ENCODE measurements around the gene ARHGAP32.

The ARHGAP32 gene

DNA sequence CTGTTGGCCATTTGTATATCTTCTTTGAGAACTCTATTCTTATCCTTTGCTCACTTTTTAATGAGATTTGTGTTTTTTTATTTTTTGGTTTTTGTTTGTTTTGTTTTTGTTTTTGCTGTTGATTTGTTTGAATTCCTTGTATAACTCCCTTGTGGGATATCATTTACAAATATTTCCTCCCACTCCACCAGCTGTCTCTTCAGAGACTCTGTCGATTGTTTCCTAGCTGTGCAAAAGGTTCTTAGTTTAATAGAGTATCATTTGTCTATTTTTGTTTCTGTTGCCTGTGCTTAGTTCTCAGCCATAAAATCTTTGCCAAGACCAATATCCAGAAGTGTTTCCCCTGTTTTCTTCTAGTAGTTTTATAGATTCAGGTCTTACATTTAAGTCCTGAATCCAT lies 82.4 kb downstream of the ARHGAP32 start:
- no peak for DNase-seq (ENCODE audit: low read depth)

DNA sequence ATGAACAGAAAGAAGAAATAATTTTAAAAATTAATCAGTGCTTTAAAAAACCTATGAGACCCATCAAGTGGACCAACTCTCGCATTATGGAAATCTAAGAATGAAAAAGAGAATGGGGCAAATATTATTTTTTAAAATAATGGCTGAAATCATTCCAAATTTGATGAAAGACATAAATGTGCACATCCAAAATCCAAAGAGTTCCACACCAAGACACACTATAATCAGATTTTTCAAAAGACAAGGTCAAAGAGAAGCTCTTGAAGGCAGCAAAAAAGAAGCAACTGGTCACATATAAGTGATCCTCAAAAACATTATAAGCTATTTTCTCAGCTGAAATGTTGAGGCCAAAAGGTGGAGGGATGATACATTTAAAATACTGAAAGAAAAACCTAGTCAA lies 85.3 kb downstream of the ARHGAP32 start:
- DNase-seq (ENCODE audit: low read depth): no peak

DNA sequence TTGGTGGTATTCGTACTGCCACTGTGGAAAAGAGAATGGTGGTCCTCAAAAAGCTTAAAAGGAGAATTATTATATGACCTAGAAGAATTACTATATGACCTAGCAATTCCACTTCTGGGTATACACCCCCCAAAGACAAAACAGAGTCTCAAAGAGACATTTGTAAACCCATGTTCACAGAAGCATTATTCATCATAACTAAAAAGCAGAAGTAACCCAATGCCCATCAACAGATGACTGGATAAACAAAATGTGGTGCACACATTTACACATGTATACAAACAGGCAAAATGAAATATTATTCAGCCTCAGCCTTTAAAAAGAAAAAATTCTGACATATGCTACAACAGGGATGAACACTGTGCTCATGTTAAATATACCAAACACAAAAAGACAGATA lies 89.4 kb downstream of the ARHGAP32 start:
- DNase-seq (ENCODE audit: low read depth): no peak

DNA sequence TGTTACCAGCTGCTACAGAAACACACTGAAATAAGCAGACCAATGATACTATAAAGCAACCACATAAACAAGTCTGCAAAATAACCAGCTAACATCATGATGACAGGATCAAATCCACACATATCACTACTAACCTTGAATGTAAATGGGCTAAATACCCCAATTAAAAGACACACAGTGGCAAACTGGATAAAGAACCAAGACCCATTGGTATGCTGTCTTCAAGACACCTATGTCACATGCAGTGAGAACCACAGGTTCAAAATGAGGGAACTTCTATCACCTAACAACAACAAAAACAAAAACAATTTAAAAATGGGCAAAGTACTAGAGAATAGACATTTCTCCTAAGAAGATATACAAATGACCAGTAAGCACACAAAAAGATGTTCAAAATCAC lies 89.9 kb downstream of the ARHGAP32 start:
- DNase-seq (ENCODE audit: low read depth): no peak

DNA sequence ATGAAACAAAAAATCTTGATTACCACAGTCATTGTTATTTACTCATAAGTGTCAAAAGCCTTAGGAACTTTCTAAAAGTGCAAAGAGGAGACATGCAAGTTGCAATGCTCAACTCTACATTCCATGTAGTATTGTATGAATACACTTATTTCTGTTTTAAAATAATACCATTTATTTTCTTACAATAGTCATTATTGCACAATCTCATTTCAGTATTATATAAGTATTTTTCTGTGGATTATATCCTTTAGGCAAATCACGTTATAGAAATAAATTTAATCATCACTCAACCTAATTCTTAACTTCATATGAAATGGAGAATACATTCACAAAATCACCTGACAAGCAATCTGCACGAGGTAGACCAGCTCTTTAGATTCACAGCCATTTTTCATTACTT lies 98.8 kb downstream of the ARHGAP32 start:
- no peak for DNase-seq (ENCODE audit: low read depth)

DNA sequence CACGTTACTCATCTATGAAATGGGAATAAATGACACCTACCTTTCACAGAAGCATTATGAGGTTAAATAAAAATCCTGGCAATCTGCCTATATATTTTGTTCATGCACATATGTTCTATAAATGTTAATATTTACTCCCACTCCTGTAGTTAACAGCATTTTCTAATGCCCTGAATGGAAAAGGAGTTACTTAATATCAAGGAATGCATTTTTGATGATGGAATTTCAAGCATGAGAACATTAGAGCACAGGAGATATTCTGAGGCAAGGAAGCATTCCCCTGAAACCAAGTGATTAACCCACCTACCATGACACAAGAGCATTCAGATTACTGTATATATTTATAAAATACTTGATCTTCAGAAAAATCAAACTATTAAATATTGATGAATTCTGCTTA lies 102.1 kb downstream of the ARHGAP32 start:
- peak; percentile 3 for DNase-seq (ENCODE audit: low read depth)

DNA sequence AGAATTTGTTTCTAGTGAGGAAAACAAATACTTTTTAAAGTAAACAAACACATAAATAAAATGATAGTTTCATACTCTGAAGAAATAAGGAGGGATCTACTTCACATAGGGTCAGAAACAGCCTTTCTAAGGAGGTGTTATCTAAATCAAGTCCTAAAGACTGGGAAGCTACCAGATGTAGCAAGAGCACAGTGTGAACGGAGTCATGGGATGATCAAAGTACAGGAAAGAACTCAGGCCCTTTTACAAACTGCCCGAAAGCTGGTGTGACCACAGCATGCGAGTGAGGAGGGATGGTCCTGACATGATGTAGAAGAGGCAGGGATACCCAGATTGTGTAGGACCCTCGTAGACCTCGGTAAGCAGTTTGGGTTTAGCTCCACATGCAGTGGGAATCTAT lies 102.8 kb downstream of the ARHGAP32 start:
- DNase-seq (ENCODE audit: low read depth): no peak

DNA sequence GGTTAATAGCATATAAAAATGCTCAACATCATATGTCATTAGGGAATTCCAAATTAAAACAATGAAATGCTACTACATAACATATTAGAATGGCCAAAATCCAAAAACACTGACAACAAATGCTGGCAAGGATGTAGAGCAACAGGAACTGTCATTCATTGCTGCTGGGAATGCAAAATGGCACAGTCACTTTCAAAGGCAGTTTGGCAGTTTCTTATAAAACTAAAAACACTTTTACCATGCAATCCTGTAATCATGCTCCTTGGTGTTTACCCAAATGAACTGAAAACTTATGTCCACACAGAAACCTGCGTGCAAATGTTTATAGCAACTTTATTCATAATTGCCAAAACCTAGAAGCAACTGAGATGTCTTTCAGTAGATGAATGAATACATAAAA lies 105.1 kb downstream of the ARHGAP32 start:
- DNase-seq (ENCODE audit: low read depth): no peak

DNA sequence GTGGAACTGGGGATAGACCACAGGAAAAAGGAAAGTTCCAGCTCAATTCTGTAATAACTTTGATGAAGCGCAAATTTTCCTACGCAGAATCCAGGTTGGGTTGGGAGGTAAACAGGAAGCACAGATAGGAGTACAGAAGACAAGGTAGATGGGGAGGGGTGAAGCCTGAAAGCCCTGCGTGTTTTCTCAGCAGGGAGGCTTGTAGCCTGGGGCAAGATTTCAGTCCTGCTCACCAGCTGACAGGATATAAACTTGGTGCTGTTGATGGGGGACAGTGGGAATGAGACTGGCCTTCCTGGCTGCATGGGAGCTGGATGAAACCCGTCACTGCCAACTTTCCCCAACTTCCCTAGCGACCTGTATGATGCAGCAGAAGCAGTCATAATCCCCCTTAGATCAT lies 114.9 kb downstream of the ARHGAP32 start:
- no peak for DNase-seq (ENCODE audit: low read depth)

DNA sequence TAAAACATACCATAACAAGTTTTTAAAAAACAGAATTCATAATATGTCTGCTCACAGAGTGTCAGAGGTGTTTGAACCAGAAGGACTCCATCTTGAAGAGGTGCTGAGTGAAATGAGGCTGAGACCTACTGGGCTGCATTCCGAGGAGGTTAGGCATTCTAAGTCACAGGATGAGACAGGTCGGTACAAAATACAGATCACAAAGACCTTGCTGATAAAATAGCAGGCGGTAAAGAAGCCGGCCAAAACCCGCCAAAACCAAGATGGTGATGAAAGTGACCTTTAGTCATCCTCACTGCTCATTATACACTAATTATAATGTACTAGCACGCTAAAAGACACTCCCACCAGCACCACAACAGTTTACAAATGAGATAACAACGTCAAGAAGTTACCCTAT lies 116.4 kb downstream of the ARHGAP32 start:
- no peak for DNase-seq (ENCODE audit: low read depth)

DNA sequence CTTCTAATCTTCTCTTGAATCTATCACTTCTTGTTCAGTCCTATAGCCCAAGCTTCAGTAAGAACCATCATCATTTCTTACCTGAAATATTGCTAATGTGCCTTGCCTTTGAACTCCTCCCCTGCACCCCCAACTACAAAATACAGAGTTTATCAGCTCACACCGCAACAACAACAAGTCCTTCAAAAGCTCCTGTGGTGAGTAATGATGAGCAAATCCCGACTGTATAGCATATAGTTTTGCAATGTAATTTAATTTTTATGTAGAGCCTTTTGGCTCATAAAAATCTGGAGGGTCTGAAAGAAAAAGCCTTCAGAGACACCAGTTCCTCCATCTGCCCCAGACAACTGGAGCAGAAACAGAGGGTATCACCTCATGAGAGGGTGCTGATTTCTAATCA lies 124.7 kb downstream of the ARHGAP32 start:
- no peak for DNase-seq (ENCODE audit: low read depth)

DNA sequence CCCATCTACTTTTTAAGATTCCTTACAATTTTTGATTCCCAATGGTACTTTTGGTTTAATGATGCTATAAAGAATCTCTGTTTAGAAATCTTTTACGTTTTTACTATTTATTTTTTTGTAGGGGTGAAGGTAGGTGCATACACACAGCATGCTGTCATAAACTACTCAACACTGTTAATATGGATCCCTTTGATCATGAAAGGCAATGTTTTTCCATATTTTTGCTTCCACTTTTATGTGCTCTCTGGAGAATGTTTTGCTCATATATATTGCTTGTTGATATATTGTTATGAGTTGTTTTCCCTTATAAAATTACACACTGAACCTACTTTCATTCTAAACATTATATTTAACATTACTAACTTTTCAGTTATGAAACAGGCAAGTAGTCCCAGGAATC lies 125.9 kb downstream of the ARHGAP32 start:
- DNase-seq (ENCODE audit: low read depth): no peak

DNA sequence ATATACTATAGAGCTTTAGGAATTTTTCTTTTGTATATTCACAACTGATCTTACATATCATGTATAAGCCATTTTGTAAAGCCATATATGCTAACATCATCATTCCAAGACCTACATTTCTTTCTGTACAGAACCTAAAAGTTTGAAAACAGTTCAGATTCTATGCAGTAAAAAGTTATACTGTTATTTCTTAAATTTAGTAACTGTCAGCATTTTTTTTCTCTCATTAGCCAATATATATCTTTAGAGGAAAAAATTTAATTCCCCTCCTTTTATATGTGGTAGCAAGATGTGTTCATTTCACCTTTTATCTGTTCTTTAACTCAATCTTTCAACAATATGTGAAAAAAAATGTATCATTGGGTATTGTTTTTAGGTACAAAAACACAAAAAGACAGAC lies 129.0 kb downstream of the ARHGAP32 start:
- no peak for DNase-seq (ENCODE audit: low read depth)

DNA sequence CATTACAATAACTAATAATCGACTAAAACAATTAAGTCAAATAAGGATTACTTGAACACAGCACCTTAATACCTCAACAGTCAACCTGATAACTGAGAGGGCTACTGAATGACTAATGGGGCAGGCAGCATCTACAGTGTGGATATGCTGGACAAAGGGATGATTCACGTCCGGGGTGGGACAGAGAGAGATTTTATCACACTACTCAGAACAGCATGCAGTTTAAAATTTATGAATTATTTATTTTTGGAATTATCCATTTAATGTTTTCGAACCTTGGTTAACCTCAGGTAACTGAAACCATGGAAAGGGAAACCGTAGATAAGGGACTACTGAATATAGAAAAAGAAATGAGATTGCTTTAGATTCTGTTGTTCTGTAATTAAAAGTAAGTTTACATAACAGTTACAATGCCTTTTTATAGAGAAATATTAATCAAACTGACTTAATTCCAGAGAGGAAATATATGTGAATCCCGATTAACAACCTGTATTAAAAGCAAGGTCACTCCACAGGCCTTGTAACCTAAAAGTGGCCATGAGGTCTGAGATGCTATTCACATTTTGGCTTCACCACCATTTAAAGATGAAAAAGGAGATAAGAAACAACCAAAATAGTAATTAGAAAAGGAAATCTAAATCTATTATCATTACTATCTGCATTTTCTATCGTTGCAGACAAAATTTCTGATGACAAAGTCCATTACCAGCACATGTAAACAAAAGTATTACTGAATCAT lies 130.5 kb downstream of the ARHGAP32 start:
- DNase-seq (ENCODE audit: low read depth): no peak

DNA sequence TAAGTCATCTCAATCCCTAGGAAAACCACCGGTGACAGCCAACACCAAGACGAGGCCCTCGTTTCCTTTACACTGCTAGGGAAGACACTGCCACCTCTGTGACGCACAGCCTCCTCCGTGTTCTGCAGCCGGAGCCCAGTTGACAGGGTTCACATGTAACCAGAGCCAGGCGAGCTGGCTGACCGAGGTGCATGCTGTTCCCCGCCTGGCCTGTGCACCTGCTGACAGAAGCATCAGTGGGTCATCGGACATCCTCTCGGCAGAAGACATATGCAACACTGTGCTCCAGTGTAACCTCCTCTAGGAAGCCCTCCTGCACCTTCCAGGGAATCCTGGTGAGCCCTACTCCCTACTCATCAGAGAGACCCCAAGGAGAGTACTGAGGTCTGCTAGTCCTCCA lies 135.2 kb downstream of the ARHGAP32 start:
- DNase-seq (ENCODE audit: low read depth): no peak

DNA sequence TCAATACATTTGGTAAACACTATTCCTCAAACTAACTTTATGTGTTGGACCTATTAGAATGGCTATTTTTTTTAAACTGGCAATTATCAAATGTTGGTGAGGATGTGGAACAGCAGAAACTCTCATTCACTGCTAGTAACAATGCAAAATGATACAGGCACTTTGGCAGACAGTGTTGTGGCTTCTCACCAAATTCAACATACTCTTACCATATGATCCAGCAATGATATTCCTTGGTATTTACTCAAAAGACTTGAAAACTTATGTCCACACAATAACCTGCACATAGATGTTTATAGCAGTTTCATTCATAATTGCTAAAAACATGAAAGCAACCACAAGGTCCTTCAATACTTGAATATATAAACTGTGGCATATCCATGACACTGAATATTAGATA lies 136.9 kb downstream of the ARHGAP32 start:
- no peak for DNase-seq (ENCODE audit: low read depth)

DNA sequence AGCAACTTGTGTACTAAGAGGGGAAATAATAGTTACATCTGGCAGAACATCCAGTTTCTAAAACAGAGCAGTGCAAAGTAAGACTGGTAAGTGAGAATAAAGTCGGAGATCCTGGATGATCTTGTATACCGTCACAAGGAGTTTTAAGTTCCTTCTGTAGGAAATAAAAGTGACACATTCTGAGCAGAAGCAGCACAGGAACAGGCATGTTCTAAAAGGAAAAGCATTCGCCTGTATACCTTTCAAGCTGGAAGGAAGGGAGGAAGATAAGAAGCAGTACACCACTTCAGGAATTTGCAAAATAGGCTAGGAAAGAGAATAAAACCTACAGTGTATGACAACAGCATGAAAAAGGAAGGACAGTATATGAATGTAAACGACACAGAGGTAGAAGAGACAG lies 143.2 kb downstream of the ARHGAP32 start:
- DNase-seq (ENCODE audit: low read depth): no peak

DNA sequence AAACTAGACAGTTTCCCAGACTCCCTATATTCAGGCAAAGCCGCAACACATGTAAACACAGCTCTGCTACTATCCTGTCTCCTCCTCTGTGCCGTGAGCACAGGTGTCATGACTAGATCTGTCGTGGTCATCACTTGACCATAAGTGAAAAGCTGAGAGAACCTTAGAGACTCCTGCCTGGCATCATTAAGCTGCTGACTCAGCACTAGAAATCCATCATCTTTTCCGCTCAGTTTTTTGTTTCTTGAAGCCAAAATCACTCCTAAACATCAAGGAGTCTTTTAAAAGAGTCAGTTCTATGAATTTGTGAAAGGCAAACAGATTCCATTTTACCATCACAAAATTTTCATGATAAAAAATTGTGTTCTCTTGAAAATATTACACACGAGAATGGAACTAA lies 147.0 kb downstream of the ARHGAP32 start:
- no peak for DNase-seq (ENCODE audit: low read depth)

DNA sequence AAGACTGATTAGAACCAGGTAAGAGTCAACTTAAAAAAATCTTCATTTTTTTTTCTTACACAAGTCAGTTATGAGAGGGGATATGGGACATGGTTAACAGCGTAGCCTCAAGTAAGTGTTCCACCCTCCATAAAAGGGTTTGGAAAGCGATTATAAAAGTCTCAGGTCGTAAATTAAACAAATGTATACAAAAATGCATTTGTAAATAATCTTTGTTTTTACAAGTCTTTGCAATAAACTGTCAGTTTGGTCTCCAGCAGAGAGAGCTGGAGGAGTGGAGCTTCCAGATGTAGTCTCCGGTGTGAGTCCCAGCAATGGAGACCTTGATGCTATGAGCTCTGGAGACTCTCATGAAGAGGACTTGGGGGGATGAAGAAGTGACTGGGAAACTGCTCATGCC lies 149.6 kb downstream of the ARHGAP32 start:
- no peak for DNase-seq (ENCODE audit: low read depth)

DNA sequence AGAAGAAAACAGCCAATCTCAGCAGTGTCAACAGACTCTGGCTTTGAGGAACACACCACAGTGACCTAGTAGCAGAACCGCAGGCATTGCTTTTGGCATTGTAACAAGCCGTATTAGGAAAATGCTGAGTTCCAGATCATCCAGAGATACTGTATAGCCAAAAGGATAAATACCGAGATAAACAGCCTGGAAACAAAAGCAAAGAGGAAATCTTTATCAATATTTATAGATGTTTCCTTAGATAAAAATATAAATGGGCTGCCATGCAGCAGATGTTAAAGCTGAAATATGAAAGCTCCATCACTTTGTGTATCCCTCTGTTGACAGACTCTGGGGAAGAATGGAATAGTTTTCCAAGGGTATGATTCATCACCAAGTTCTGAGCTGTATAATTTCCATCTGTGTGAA lies 150.5 kb downstream of the ARHGAP32 start:
- DNase-seq (ENCODE audit: low read depth): peak; percentile 33

DNA sequence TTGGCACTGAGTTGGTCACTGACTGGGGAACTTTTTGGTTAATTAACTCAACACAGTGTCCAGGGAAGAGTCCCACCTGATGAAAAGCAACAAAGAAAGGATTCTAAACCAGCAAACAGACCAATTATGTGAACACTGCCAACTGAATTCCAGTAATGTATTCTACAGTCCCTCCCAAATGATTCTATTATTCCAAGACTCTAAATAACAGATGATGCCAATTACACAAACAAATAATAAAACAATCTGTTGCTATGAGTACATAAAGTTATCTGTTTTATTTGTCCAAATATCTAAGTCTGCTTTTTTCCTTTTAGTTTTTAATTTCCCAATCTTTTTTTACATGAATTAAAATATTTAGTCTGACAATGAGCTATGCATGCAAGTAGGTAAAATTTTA lies 151.2 kb downstream of the ARHGAP32 start:
- DNase-seq (ENCODE audit: low read depth): no peak

DNA sequence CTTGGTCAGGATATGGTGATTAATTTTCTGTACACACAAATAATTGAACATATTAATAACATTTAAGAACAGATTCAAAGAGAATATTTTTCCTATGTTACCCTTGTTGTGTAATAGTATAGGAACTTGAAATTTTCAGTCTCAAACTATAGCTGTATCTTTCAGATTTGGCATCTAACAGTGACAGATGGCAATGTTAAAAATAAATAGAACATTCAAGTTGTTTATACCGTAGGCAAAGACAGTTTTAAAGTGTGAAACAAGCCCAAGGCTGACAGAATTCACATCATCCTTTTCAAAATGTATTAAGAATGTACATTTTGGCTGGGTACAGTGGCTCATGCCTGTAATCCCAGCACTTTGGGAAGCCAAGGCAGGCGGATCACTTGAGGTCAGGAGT lies 156.9 kb downstream of the ARHGAP32 start:
- DNase-seq (ENCODE audit: low read depth): no peak

DNA sequence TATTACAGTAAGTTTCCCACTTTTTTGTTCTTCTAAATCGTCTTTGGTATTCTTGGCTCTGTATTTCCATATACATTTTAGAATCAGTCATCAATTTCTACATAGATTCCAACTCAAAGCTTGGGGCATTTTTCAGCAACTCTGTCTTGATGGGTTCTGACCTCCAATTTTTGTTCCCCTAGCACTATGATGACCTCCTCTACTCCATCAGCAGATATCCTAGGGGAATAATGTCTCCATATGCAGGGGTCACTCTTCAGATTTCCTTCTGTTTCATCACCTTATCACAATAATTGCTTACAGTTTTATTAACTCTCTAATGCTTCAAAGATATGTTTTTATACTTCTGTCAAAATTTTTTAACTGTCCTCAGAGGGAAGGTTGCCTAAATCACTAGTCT lies 158.1 kb downstream of the ARHGAP32 start:
- no peak for DNase-seq (ENCODE audit: low read depth)

DNA sequence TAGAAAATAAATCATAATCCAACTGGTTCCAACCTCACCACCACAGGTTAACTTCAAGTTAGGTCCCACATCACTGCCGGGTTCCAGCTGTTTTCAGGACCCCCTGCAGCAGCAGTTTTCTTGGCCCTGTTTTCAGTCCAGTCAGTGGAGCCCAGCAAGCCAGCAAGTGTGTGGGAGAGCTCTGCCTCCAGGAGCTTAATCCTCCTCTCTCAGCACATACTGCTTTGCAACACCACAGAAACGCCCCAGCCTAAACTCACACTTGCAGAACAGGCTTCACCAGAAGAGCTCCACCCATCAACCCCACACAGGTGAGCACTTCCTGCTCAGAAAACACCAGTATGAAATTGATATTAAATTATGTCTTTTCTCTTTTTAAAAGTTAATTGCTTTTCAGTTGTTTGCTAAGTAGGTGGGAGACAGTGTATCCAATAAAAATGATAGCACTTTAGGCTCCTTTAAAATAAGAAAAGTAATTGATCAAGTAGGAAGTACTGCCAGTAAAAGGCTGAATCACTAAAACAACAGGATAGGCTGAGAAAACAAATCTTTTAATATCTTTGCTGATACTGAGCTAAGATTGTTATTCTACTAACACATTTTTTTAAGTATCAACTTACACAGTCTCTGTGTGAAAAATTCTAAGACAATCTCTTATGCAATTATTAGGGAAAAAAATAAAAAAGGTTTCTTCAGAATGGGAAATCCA lies 168.0 kb downstream of the ARHGAP32 start:
- DNase-seq (ENCODE audit: low read depth): no peak

Measured in GM04503 (cell line).